DND-41 (cell line): ENCODE results near the gene ARID2.

ENCODE experiments used
- ATAC-seq: fragments of 200-7000 bp; cut with Tn5 transposase; 3 replicates; pipeline ENCODE4 v1.9.1; 2021; ENCODE audit warnings: low read depth; ENCODE audit not compliant: insufficient read depth
- DNase-seq: peaks from one replicate; pipeline ENCODE4 v3.0.0-alpha.2; 2020
- H2AFZ ChIP-seq: 2 replicates; pipeline ENCODE4 v1.6.0; 2012; ENCODE audit warnings: low read depth, low read length
- H3K27ac ChIP-seq: 2 replicates; pipeline ENCODE4 v1.5.1; 2012; ENCODE audit warnings: low read length, inconsistent platforms
- H3K27me3 ChIP-seq: fragments of 200-600 bp; sonication (generic); 2 replicates; pipeline ENCODE4 v1.6.0; 2012; ENCODE audit warnings: low read length, mild to moderate bottlenecking, inconsistent platforms; ENCODE audit not compliant: insufficient read depth, poor library complexity
- H3K36me3 ChIP-seq: 2 replicates; pipeline ENCODE4 v1.5.1; 2012; ENCODE audit warnings: low read length, inconsistent platforms; ENCODE audit not compliant: insufficient read depth
- H3K4me1 ChIP-seq: 2 replicates; pipeline ENCODE4 v1.5.1; 2012; ENCODE audit warnings: mild to moderate bottlenecking, low read length; ENCODE audit not compliant: insufficient read depth
- H3K4me2 ChIP-seq: 2 replicates; pipeline ENCODE4 v1.6.0; 2012; ENCODE audit warnings: mild to moderate bottlenecking, moderate library complexity, low read length, inconsistent platforms; ENCODE audit not compliant: insufficient read depth
- H3K4me3 ChIP-seq, 2 experiments: fragments of 200-600 bp in 1 of 2; shearing (Covaris generic) in 1 of 2; 2 replicates each; pipeline ENCODE4 v1.5.1; 2012 to 2016; ENCODE audit warnings: inconsistent platforms in 2 of 2, low read length in 2 of 2, mild to moderate bottlenecking in 2 of 2, low read depth in 1 of 2, moderate library complexity in 1 of 2
- H3K79me2 ChIP-seq: 2 replicates; pipeline ENCODE4 v1.6.0; 2012; ENCODE audit warnings: low read length, inconsistent platforms; ENCODE audit not compliant: insufficient read depth
- H3K9ac ChIP-seq: 2 replicates; pipeline ENCODE4 v1.6.0; 2012; ENCODE audit warnings: low read depth, mild to moderate bottlenecking, inconsistent platforms, low read length, moderate library complexity
- H3K9me3 ChIP-seq: 2 replicates; pipeline ENCODE4 v1.5.1; 2012; ENCODE audit warnings: low read length, moderate library complexity, mild to moderate bottlenecking, inconsistent platforms; ENCODE audit not compliant: insufficient read depth, severe bottlenecking
- H4K20me1 ChIP-seq: 2 replicates; pipeline ENCODE4 v1.6.0; 2012; ENCODE audit warnings: low read length; ENCODE audit not compliant: insufficient read depth
- CTCF ChIP-seq: IDR thresholded peaks from 2 replicates; pipeline ENCODE4 v1.5.1; 2012; ENCODE audit warnings: borderline replicate concordance, low read length, moderate library complexity, mild to moderate bottlenecking; ENCODE audit not compliant: poor library complexity, severe bottlenecking; ENCODE audit errors: extremely low read depth
- EZH2 ChIP-seq: IDR thresholded peaks from 3 replicates; pipeline ENCODE4 v1.6.1; 2012; ENCODE audit warnings: borderline replicate concordance, low read depth, mild to moderate bottlenecking, moderate library complexity, low read length, inconsistent platforms; ENCODE audit not compliant: severe bottlenecking

Gene ARID2

GRCh38 chr12:45914090-45914489 is 184.6 kb downstream of the ARID2 start:
- H2AFZ ChIP-seq, result no peak overlapping the region
- TF ChIP-seq EZH2 (no peak), CTCF (no peak)
- ATAC-seq (peak; percentile 39; the same call in 2 of the 3 replicates), DNase-seq (no peak)
- no peak overlapping the region for H3K4me2 ChIP-seq
- no peaks in the 10 kb centered on the region for H3K4me1 ChIP-seq
- H3K27ac ChIP-seq, result no peak overlapping the region
- no peaks in the 10 kb centered on the region for H3K79me2 ChIP-seq
- no peaks in the 10 kb centered on the region for H4K20me1 ChIP-seq
- H3K9me3 ChIP-seq, result no peaks in the 10 kb centered on the region
- H3K4me3 ChIP-seq, result no peak overlapping the region
- no peaks in the 10 kb centered on the region for H3K27me3 ChIP-seq
- H3K9ac ChIP-seq, result no peak overlapping the region
- peaks cover 9% of the 10 kb centered on the region; the same call in 1 of the 2 replicates for H3K36me3 ChIP-seq

- no peaks in the 10 kb centered on the region for H3K4me1 ChIP-seq
- no peaks in the 10 kb centered on the region for H3K27me3 ChIP-seq
- TF ChIP-seq EZH2 (no peak), CTCF (no peak)
- H4K20me1 ChIP-seq, result no peaks in the 10 kb centered on the region
- no peak overlapping the region for H2AFZ ChIP-seq
- no peak for DNase-seq
- no peaks in the 10 kb centered on the region for H3K9me3 ChIP-seq
- H3K9ac ChIP-seq, result no peak overlapping the region
- ATAC-seq, result no peak
- no peaks in the 10 kb centered on the region for H3K79me2 ChIP-seq
- no peak overlapping the region for H3K4me3 ChIP-seq
- peaks cover 19% of the 10 kb centered on the region; the same call in 1 of the 2 replicates for H3K36me3 ChIP-seq
- H3K4me2 ChIP-seq, result no peak overlapping the region
- H3K27ac ChIP-seq, result no peak overlapping the region
Observed at GRCh38 chr12:45915405-45915804, 185.9 kb downstream of the ARID2 start.

- Histone ChIP-seq H3K9ac (no peak overlapping the region), H3K4me2 (no peak overlapping the region), H3K79me2 (no peaks in the 10 kb centered on the region), H3K9me3 (no peaks in the 10 kb centered on the region), H4K20me1 (no peaks in the 10 kb centered on the region), H3K27ac (no peak overlapping the region), H3K36me3 (peaks cover 49% of the 10 kb centered on the region), H2AFZ (no peak overlapping the region), H3K4me1 (no peaks in the 10 kb centered on the region), H3K27me3 (no peaks in the 10 kb centered on the region), H3K4me3 (no peak overlapping the region)
- no peak for DNase-seq
- ATAC-seq, result no peak
- TF ChIP-seq CTCF (no peak), EZH2 (no peak)
Observed at GRCh38 chr12:45918818-45919217, 189.3 kb downstream of the ARID2 start.

- Histone ChIP-seq H3K27ac (no peak overlapping the region), H4K20me1 (no peaks in the 10 kb centered on the region), H3K9me3 (no peaks in the 10 kb centered on the region), H3K36me3 (peaks cover 98% of the 10 kb centered on the region), H3K27me3 (no peaks in the 10 kb centered on the region), H3K4me2 (no peak overlapping the region), H3K4me3 (no peak overlapping the region), H2AFZ (no peak overlapping the region), H3K9ac (no peak overlapping the region), H3K4me1 (no peaks in the 10 kb centered on the region), H3K79me2 (no peaks in the 10 kb centered on the region)
- ATAC-seq (no peak), DNase-seq (no peak)
- no peak for TF ChIP-seq CTCF
- no peak for TF ChIP-seq EZH2
Observed at GRCh38 chr12:45928309-45928708, 198.8 kb downstream of the ARID2 start.
